OCI-M2 (cell line): ENCODE measurements around the gene TSEN15.

ENCODE experiments used
- DNase-seq: peaks from one replicate; lab custom pipeline; 2025; ENCODE audit not compliant: unreplicated experiment; lab: John Stamatoyannopoulos, UW

The TSEN15 gene

DNA sequence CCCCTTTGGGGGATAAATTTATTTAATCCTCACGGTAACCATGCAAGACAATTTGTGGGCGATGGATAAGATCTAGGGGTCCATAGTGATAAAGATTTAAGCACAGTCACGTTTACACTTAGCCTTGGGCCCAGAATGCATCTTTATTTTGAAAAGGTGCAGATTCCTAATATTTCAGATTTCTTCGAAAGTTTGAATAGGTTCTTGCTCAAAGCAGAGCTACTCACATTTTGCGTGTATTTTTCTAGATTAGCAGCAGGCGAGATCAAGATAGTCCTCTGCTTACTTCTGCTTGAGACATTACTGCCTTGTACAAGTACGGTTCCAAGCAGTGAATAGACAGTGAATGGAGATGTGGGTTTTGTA, 647 bp downstream of the TSEN15 start:
- DNase-seq = no peak

DNA sequence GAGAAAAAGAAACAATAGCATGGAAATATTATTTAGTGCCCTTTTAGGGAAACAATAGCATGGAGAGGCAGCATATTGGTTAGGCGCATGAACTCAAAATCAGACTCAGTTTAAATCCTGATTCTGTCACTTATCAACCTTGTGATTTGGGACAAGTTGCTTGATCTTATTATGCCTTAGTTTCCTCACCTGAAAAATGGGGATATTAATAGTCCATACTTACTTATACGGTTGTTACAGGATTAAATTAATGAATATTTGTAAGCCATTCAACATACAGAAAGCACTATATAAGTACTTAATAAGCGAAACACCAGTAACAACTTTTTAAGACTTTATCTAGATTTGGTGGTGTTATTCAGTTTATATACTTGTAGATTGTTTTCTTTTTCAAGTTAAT, 1.2 kb downstream of the TSEN15 start:
- DNase-seq = no peak

DNA sequence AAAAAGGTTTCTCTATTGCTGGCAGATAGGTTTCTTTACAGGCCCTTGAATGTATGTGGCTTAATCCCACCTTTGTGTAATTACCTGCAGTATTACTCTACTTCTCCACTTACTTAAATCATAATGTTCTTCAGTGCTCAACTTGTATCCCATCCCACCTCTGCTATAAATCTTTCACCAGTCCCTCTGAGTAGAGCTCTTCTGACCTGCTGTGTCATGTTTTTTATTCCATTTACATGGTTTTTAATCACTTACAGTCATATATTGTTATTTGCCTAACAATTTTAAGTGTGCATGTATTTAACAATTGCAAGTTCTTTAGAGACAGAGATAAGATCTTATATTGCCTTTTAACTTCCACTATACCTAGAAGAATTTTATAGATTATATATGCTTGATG, 2.4 kb downstream of the TSEN15 start:
- DNase-seq = no peak

DNA sequence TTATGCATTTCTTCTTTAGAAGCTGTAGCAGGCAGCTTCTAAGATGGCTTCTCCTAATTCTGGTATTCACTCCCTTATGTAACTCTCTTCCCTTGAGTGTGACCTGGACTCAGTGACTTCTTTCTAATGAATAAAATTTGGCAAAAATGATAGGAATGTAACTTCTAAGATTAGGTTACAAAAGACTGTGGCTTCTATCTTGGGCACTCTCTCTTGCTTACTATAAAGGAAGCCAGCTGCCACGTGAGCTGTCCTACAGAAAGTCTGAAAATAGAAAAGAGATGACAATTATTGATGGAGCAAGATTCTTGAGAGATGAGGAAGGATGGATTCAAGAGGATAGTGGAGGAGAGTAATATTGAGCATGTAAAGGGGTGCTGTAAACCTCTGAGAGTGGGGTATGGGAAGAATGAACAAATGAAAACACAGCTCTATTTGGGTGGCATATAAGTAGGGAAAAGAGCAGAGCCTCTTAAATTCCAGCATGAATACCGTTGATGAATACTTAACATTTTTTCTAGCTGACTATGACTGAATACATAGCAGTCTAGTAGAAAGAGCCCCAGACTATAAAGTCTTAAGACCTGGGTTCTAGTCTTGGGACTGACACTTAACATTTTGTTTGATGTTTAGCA, 5.5 kb downstream of the TSEN15 start:
- no peak for DNase-seq

DNA sequence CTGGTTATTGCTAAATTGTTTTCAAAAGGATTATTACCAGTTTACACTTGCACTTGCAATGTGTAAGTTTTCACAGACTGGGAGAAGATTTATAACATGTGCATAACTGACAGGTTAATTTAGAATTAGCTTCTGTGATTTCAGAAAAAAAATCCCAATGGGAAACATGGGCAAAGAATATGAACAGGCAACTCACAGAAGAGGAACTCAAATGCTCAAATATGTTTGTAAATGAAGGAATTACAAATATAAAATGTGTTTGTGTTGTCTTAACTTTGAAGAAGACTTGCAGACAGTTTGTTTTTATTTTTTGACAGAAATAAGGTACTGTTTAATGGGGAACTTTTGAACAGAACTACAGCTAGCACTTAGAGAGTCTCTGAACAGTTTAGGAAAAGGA, 8.4 kb downstream of the TSEN15 start:
- DNase-seq = no peak

DNA sequence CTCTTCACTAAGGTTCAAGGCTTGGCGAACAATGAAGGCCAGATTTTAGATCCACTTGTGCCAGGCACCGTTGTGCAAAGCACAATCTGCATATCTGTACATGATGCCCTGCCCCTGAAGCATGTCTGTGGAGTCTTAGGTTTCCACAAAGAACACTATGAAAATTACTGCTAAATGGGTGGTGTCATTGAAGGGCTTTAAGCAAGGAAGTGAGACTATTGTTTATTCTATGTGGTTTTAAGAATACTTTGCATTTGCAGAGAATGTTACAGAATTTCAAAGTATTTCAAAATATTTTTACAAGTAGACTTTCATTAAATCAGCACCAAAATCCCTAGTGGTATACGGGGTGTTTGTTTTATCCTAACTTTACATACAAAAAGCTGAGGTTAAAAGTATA, 8.8 kb downstream of the TSEN15 start:
- DNase-seq = no peak

DNA sequence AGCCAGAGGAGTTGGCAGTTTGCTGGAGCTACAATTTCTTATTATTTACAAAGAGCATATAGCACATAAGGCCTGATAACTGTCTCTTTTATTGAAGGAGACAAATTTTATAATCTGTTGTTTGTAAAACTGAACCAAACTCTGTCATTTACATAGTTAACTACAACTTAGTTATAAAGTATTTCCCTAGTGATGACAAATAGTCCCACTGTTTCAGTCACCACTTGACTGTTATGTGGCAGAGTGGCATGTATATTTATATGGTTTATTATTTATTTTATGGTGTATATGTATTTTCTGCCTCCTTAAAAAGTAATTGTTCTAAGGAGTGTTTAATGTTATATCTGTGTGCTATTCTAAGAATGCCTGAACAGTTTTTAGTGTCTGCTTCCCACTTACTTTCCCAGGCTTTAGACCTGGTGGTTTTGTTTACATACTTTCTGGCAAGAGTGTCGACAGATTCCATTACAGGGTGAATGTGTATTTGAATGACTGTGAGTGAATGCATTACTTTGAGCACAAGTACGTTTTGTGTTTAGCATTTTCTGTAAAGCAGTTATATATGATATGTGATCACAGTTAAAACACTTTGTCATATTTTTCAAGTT, 10.0 kb downstream of the TSEN15 start:
- no peak for DNase-seq

DNA sequence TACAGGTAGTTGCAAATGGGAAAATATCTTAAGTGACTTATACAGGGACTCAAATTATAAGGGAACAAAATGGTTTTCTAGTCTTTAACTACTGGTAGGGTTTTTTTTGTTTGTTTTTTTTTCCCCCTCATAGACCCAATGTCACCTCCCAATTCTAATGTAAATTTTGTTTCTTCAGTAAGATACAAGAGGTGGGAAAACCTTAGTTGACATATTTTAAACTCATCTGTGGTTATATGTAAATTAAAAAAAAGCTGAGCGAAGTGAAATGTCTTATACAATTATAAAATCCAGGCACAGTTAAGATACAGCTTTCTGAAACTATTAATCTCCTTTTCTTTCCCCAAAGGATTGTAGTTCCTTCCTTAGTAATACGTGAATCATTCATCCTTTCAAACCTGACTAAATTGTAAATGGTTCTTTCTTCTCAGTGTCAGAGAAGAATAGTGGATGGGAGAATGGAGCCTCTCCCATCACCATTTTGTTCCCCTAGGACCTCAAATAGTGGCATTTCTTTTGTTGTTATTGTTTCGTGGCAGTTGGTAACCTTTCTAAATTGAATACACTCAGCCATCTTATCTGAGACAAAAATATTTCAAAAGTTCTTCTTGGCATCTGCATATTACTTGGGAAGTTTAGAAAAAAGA, 11.2 kb downstream of the TSEN15 start:
- no peak for DNase-seq

DNA sequence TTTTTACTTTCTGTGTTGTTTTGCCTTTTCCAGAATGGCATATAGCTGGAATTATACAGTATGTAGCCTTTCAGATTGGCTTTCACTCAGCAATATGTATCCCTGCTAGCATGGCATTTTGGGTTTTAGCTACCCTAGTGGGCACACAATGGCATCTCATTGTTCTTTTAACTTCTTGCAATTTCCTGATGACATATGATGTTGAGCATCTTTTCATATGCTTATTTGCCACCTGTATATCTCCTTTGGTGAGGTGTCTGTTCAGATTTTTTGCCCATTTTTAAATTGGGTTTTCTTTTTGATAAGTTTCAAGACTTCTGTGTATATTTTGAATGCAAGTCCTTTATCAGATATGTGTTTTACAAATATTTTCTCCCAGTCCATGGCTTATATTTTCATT, 14.0 kb downstream of the TSEN15 start:
- no peak for DNase-seq

DNA sequence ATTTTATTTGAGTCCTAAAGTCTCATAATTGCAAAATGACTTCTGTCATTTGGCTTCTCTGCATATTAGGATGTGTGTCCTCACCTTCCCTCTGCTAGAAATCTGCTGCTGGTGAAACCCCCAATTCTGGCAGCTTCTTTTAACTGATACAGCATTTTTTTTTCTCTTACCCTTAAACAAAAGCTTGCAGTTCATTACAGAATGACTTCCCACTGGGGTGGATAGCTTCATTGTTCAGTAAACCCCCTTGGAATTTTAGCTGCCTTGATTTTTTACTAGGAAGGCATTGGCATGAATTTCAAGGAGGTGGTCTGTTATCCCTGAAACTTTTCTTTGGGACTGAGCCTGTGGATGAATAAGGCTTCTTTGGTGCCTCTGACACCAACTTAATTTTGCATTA, 16.8 kb downstream of the TSEN15 start:
- no peak for DNase-seq

DNA sequence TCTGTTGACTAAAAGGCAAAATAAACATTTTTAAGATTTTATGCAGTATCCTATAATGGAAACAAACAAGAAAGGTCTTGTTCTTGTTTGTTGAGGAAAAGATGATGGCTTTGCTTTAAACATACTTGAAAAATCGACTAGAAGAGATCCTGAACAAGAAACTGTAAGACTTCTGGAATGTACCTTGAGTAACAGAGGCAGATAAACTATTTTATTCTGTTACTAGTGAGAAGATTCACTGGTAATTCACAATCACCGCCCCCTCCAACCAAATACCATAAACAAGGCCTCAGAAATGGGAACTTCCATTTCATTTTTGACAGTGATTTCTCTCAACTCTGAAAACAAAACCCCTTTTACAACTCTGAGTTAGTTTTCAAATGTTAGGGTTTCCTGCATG, 18.1 kb downstream of the TSEN15 start:
- DNase-seq = no peak

DNA sequence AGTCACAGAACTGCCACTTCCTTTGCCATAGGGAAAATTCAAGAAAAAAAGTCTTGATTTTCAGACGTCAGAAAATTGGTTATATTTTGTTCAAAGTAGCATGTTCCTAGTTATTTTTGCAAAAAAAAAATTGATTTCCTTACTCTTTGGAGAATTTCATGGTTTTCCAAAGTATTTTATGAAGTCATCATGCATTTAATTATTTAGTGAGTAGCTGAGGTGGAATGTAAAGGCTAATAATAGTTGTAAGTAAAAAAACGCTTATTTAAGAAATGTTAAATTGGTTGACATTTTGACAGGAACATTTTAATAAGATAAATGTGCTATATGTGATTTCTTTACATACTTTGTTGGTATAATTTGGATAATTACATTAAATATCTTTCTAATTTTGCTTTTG, 20.8 kb downstream of the TSEN15 start:
- no peak for DNase-seq

DNA sequence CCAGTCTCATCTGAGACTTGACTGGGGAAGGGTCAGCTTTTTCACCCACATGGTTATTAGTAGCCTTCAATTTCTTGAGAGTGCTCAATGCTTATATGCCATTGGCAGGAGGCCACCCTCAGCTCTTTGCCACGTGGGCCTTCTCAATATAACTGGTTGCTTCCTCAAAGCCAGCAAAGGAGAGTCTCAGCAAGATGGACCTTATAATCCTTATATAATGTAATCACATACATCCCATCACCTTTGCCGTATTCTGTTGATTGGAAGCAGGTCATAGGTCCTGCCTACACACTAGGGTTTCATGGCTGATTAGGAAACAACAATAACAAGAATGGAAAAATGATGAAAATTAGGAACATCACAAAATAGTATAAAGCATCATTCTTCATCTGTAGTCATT, 22.9 kb downstream of the TSEN15 start:
- no peak for DNase-seq

DNA sequence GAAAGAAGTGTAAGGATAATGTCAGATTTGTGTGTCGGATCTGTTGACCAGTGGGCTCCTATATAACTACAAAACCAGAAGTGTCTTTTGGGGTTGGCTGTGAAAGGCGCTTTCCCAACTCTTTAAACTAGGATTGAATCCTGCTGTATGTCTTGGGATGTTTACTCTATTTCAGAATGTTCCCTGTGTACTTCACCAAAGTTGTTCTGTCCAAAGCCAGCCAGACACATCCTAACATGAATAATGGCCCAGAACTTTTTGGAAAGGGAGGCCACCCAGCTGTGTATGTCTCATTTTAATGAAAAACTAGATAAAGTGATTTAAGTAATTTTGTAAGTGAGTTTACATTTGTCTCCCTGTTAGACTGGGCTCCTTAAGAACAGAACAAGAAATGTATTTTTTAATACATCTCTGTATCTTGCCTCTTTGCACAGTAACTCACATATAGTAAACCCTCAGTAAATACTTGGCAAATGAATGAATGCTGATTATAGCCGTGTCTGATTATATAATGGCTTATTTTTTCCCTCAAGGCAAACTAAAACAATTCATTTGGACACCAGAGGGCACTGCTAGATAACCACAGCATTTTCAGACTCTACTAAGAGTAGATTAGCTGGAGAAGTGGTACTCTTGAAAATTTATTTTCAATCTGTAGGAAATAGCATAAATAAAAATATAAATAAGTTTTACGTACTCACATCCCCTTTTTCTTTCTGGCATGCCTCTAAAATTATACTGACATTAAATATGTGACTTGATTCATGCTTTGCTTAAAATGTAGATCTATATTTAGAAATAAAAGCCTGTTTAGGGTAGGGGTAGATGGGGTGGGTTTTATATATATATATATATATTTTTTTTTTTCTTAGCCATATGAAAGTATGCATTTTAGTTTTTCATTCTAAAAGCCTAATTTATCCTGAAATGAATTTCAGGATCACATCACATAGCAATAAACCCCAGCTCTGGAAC, 23.8 kb downstream of the TSEN15 start:
- no peak for DNase-seq

DNA sequence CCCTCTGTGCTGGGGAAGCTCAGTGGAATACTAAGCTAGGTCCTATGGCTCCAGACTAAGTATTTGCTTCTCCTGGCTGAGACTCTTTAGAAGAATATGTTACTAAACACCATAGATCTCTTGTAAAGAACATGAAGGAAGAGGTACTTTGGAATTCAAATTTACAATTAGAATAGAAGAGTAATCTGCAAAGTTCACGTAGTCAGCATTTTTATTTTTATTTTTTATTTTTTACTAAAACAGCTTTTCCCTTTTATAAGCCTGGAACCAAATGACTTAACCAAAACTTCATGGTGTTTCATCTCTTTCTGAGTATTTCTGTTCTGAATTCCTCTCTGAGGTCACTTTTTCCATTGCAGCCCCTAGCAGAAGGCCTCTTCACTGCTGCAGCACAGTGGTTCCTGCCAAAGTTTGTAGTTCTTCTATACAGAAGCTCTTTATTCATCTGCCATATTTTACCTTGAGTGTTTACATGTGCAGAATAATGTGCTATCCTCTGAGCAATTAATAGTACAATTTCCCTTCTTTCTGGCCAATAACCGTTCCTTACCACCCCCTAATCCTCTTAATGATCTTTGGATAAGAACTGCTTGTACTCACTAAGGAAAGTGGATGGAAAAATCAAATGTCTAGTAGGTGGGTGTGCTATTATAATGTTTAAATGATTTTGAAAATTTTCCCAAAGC, 27.2 kb downstream of the TSEN15 start:
- no peak for DNase-seq

DNA sequence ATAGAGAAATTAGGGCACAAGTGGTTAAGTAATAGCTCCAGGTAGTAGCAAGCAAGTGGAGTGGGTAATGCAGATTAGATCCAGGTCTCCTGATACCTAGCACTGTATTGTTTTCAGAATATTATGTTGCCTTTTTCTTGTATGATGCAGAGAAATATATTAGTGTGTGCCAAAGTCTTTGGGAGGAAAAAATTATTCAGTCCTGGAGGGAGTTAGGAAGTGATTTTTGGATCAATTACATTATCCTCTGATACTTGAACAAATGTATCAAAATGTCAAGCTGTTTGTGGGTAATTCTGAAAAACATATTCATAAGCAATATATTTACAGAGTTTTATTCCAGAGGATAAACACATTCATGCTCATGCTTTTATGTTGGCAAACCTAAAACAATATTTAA, 28.8 kb downstream of the TSEN15 start:
- DNase-seq = no peak

DNA sequence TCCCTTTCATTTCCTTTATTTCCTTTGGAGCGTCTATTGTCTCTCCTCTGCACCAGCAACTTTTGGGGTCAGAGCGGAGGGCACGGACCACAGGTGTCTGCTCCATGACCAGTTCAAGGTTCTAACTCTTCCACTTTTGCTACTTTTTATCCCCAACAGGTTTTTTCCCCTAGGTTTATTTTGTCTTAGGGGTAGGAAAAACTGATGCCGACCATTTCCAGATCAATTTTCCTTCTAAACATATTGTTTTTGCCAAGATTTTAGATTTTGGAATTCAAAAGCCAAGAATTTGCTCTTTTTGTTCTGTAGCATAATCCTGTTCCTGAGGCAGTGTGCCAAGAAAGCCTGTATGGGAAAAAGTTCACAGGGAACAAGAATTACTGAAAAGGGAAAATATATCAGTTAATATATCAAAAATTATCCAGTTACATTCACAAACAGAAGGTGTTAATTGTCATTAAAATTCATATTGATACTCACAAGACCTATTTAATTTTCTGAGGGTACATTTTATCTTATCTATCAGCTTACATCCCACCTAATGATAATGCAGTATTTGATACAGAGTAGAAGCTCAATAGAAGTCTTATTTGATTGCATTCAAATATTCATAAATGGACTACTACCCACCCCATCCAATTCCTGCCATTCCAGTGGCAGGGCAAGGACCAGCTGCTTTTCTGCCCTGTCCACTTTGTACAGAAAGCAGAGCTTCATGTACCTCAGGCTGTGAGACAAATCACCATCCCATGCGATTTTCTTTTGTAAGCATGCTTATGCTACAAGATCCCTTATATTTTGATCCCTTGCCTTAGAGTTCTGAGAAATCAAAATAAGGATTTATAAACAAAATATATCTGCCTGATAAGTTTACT, 31.2 kb downstream of the TSEN15 start:
- no peak for DNase-seq

DNA sequence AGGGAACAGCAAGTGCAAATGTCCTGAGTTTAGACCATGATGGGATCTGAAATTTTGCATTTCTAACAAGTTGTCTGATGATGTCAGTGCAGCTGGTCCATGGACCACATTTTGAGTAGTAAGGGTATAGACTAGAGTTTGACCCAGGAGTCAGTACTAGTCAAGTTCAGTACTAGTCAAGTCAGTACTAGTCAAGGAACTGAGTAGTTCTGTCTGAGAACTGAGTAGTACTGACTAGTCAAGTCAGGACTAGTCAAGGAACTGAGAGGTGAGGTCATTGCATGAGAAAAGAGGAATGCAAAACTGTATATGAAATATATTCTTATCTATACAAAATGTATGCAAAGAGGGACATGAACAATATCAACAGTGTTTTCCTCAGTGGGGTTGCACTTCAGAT, 34.1 kb downstream of the TSEN15 start:
- DNase-seq = no peak

DNA sequence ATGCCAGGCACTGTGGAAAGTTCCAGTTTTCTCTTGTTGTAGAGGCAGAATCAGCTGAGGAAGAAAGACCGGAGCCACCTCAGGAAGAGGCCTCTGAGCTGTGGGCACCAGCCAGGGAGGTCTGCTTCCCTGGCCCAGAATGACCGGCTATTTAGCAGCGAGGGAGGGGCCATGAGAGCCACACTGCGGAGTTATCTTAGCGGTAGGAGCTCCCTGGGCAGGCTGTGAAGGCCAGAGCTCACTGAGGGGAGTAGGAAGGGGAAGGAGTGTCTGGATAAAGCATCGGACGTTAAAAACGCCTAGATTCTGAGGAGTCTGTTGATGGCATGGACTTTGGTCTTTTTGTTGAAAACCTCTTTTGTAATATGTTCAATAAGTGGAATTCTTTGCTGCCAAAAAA, 36.5 kb downstream of the TSEN15 start:
- DNase-seq = no peak

DNA sequence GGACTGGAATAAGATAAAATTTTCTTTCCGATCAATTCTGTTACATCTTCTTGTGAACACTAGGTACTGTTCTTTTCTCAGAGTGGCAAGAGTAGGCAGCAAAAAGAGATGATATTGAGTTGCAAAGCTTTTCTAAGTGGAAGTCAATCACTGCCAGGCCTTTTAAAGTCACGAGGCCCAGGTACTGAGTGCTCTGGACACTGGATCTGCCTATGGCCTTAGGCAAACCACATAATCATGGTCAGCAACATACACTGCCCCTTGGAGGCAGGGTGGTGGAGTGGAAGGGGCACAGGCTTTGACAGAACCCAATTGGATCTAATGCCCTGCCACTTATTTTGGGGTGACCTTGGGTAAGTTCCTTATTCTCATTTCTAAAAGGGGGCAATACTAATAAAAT, 41.5 kb downstream of the TSEN15 start:
- DNase-seq = no peak
